ENCODE results near the gene SHB. TPM values are rescaled to one million over a fixed set of nuclear protein-coding genes. Genes with fewer than 3 reads are reported as not detected.

SHB gene
- total RNA-seq, 1 experiment from 2014 or later = 28.7 TPM

GRCh38 chr9:37948417-37948980, 120.5 kb downstream of the SHB start:
- H3K9me3 ChIP-seq (ENCODE audit: control insufficient read depth in 1 of 2, insufficient read depth in 1 of 2, low read depth in 1 of 2, low read length in 2 of 2) = no peaks in the 10 kb centered on the region
- DNase-seq (ENCODE audit: low read depth, low spot score) = no peak
- H3K4me3 ChIP-seq (replicated peaks in 1 of 2; ENCODE audit: low read depth in 1 of 2, low read length in 2 of 2) = no peak overlapping the region
- ChIA-PET RAD21 (ENCODE audit: low non-redundant PET in 1 of 2, low total read pairs in 2 of 2, uncharacterized antibody in 2 of 2, unreplicated experiment in 2 of 2) (no interaction called here), CTCF (no interaction called here), POLR2A (no interaction called here)
- no peak for TF ChIP-seq EGR1 (IDR thresholded peaks at IDR 0.05; ENCODE audit: low read depth)
- no peak for TF ChIP-seq CTCF (IDR thresholded peaks at IDR 0.05 in 2 of 3, conservative IDR thresholded peaks at IDR 0.05 in 1 of 3; ENCODE audit: borderline replicate concordance in 1 of 3, insufficient read depth in 1 of 3, low read depth in 2 of 3, low read length in 2 of 3)
- no peak for TF ChIP-seq ATF3 (IDR thresholded peaks at IDR 0.05)
- no peak for TF ChIP-seq ZNF274 (IDR thresholded peaks at IDR 0.05; ENCODE audit: low read depth, low read length)
- TF ChIP-seq ZBTB33 (IDR thresholded peaks at IDR 0.05; ENCODE audit: extremely low read depth, insufficient replicate concordance, low read length) = no peak
- TF ChIP-seq SP1 (IDR thresholded peaks at IDR 0.05; ENCODE audit: low read depth) = no peak
- TF ChIP-seq POLR2A (IDR thresholded peaks at IDR 0.05; ENCODE audit: borderline replicate concordance, extremely low read depth, insufficient read depth, insufficient read length) = no peak
- no peak for TF ChIP-seq POLR2AphosphoS5 (IDR thresholded peaks at IDR 0.05; ENCODE audit: low read depth, low read length)
- TF ChIP-seq REST (IDR thresholded peaks at IDR 0.05; ENCODE audit: low read depth) = no peak
- TF ChIP-seq EZH2phosphoT487 (IDR thresholded peaks at IDR 0.05; ENCODE audit: borderline replicate concordance) = no peak
- no peak for TF ChIP-seq FOSL1 (IDR thresholded peaks at IDR 0.05; ENCODE audit: low read depth)
- no peak for TF ChIP-seq SRF (IDR thresholded peaks at IDR 0.05; ENCODE audit: low read depth)
- TF ChIP-seq ELF1 (IDR thresholded peaks at IDR 0.05; ENCODE audit: borderline replicate concordance, low read depth) = no peak
- TF ChIP-seq CEBPB (IDR thresholded peaks at IDR 0.05; ENCODE audit: low read depth) = no peak
- H3K27ac ChIP-seq (ENCODE audit: low read depth, low read length) = no peak overlapping the region
- ATAC-seq = no peak
- no peak overlapping the region for H3K4me2 ChIP-seq (ENCODE audit: low read length)
- peaks cover 46 to 89% of the 10 kb centered on the region in 2 experiments for H3K4me1 ChIP-seq (ENCODE audit: control insufficient read depth in 1 of 2, insufficient read depth in 2 of 2, low read length in 2 of 2)
- intact Hi-C loops (cut with micrococcal nuclease) = no loop called here
- no peak overlapping the region for H3K9ac ChIP-seq (ENCODE audit: low read length)
- BruUV-seq (replicated peaks) = no TSS peak
- H3K36me3 ChIP-seq (ENCODE audit: control insufficient read depth in 1 of 2, insufficient read depth in 2 of 2, low read length in 2 of 2) = peaks cover 2 to 34% of the 10 kb centered on the region in 2 experiments; a peak in 2 of 4 replicates
- no peaks in the 10 kb centered on the region; the same call in 1 of the 2 replicates for H3K79me2 ChIP-seq (ENCODE audit: insufficient read depth, low read length)
- no peaks in the 10 kb centered on the region; the same call in 1 of the 2 replicates for H4K20me1 ChIP-seq (ENCODE audit: insufficient read depth)
- H3K9me2 ChIP-seq (ENCODE audit: insufficient read depth) = no peaks in the 10 kb centered on the region
- H3K27me3 ChIP-seq (ENCODE audit: insufficient read depth, low read length) = no peaks in the 10 kb centered on the region
- H2AFZ ChIP-seq (ENCODE audit: low read depth, low read length, poor library complexity, severe bottlenecking) = no peak overlapping the region
